Measurements from ENCODE around the gene MAK.

GRCh38 chr6:10791673-10792072, 46.7 kb downstream of the MAK start:
- TF ChIP-seq POLR2A (IDR thresholded peaks at IDR 0.05; ENCODE audit: low read depth, low read length) (no peak), TAF1 (IDR thresholded peaks at IDR 0.05; ENCODE audit: borderline replicate concordance, low read depth, low read length) (no peak), POLR2AphosphoS5 (IDR thresholded peaks at IDR 0.05; ENCODE audit: low read depth, low read length) (no peak)
